ENCODE data around the gene ZNF503.
A peak's percentile ranks its signal among the peaks of the same experiment; 100 is the strongest.

Gene ZNF503, protein sequence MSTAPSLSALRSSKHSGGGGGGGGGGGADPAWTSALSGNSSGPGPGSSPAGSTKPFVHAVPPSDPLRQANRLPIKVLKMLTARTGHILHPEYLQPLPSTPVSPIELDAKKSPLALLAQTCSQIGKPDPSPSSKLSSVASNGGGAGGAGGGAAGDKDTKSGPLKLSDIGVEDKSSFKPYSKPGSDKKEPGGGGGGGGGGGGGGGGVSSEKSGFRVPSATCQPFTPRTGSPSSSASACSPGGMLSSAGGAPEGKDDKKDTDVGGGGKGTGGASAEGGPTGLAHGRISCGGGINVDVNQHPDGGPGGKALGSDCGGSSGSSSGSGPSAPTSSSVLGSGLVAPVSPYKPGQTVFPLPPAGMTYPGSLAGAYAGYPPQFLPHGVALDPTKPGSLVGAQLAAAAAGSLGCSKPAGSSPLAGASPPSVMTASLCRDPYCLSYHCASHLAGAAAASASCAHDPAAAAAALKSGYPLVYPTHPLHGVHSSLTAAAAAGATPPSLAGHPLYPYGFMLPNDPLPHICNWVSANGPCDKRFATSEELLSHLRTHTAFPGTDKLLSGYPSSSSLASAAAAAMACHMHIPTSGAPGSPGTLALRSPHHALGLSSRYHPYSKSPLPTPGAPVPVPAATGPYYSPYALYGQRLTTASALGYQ

DNA sequence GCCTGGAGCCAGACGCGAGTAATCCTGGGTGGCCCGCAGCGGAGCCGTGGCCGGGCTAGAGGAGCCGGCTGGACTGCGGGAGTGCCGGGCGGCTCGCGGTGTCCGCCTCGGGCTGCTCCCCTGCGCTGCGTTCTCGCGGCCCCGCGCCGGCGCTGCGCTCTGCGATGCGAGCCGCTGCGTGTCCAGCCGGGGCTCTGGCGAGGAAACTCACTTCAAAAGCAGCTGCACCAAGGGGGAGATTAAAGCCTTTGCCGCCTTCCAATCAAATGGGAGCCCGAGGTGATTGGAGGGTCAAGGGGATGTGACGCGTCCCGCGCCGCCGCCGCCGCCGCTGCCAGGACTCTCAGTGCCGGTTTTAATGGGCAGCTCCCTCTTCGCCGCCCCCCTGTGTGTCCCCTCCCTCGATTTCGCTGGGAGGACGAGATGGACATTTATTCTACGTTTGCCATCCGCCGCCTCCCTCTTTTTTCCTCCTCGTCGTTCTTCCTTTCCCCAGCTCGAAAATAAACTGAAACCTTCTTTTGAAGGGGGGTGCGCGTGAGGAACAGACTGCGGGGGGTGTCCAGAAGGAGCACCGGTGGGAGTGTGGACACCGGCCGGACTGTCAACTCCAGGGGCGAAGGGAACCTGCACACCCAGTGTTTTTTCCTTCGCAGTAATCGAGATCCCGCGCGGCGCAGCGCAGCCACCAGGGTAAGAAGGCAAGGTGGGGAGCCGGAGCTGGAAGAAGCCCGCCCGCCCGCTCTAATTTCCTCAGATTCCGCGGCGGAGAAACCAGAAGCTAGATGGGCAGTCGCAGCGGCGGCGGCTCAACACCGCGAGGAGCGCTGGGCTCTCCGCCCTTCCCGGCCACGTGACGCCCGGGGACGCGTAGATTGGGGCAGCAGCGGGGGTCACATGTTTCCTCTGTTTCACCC lies at the start of gene ZNF503:
Gene ZNF503, minus strand, starts transcription at position 196 of the 917 bp plus-strand sequence. CDS start 345 bp downstream, outside the sequence.
- DNase-seq, result peak; percentile 88 to 97

DNA sequence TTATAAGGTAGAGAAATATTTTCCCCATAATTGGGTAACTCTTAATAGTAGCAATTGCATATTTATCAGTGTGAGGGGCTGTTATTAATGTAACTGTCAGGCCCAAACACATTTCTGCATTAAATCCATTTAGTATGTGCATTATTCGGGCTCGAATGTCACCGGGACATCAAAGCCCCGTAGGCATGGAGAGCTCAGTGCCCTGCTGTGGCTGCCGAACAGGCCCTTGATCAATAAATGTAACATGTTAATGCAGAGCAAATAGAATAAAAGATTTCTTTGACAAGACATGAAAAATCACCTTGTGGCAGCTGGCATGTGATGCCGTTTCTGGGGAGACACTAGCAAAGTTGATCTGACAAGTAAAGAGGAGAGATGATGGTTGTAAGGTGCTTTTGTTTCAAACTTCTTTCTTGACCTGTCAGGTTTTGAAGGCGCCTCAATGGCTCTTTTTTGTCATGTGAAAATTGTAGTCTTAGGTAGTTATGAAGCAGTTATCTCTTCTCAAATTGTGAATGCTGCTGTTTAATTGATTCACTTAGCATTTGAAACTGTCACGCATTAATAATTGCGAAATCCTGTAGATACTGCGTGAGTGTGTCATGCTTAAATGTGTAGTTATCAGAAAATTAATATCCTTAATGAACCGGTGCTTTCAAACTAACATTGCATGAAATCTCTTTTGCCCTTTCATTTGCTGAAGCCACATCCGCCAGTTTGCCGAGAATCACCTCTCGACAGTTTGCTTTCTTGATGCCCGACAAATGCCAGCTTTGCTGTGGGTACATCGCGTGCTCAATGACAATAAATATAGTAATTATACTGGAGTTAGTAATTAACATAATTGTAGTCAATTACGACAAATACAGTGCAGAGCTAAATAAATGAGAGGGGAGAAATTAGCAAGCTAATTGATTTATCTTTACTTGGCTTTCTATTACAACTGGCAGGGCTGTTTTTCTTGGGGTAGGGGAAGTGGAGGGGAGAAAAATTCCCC lies 49.4 kb upstream of the ZNF503 start:
- no peak for DNase-seq

DNA sequence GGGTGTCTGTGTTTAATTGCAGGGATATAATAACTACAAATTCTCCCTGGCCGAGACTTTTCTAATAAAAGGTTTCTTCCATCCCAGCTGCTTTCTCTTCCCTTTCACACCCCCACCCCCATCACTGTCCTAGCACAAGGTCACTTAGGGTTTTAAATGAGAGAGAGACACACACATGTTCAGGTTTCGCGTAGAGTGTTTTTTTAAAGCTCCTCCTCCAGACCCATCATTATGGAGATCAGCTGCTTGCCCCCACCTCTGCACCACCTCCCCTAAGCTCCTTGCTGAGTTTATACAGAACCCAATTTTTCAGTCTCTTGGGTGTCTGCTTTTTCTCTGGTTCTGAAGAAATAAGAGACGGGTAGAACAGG lies 48.5 kb upstream of the ZNF503 start:
- DNase-seq, result no peak

DNA sequence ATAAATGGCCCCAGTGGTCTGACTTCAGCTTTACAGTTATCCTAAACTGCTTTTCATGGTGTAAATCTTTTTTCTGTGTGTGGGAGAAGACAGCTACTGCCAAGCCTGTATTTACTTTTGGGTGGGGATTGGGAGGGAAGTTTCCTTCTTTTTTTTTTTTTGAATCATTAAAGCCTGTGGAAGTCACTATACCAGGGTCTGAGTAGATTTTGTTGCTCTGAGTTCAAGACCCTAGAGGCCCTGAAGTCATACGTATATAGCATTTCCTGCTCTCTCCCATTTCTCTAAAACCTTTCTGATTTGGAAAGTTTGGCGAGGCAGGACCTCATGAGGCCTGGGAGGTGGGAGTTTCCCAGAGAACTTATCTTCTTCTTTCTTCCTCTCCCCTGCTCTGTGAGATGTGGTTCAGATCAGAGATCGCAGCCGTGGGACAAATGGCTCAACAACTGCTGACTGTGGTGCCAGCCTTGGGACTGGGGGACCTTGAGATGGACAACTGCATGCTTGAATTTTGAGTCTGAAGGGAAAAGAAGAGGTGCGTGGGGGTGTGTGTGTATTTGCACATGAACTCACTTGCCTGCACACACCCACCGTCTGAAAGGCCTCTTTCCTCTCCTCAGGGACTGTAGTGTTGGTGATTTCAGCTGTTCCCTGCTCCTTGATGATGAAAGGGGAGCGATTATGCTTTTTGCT lies 48.0 kb upstream of the ZNF503 start:
- no peak for DNase-seq

DNA sequence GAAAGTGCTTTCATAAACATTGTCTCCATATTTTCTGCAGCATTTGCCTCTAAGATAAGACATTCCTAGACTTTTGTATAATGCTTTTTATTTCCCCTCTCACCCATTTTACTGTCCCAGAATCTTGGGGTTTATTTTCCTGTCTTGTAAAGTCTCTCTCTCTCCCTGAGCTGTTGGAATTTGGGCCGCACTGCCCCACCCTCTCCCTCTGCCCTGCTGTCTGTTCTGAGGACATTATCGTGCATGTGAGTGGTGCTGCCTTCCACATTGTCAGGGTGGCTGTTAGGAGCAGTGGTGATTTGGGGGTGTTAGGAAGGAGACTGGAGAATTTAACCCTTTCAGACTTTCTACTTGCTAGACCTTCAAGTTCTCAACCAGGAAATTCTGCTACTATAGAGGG lies 46.6 kb upstream of the ZNF503 start:
- DNase-seq, result no peak

DNA sequence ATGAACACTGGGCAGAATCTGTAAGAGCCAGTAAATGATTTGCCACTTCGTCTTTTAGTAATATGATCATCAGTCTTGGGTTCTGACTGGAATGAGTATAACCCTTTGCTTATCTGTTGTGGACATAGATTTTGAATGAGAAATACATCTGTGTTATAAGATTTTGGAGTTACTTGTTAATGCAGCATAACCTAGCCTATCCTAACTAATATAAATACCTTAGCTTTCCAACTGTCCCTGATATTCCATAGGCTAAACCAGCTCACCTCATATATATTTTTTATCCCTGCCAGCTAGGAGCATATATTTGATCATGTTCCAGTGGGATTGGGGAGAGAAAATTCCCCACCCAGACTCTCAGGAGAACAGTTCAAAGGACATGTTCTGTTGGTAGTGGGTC lies 44.9 kb upstream of the ZNF503 start:
- no peak for DNase-seq

DNA sequence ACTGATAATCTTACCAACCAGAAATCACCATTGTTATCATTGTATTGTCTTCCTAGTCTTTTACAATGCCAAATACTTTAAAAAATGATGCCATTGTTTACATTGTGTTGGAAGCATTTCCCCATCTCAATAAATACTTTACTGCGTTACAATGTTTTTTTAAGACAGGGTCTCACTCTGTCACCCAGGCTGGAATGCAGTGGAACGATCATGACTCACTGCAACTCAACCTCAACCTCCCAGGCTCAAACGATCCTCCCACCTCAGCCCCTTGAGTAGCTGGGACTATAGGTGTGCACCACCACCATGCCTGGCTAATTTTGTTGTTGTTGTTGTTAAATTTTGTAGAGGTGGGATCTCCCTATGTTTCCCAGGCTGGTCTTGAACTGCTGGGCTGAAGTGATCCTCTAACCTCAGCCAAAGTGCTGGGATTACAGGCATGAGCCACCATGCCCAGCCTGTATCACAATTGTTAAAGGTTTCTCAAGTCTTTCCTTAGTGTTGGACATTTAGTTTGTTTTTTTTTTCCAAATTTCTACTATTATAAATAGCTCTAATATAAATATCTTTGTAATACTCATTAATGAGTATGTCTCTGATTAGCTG lies 43.3 kb upstream of the ZNF503 start:
- no peak for DNase-seq

DNA sequence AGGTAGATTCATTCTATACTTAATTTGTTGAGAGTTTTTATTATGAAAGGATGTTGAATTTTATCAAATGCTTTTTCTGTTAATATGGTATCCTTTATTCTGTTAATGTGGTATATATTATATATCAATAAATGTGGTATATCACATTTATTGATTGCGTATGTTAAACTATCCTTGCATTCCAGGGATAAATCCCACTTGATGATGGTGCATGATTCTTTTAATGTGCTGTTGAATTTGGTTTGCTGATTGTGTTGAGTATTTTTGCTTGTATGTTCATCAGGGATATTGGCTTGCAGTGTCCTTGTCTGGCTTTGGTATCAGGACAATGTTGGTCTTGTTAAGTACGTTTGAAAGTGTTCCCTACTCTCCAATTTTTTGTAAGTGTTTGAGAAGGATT lies 41.8 kb upstream of the ZNF503 start:
- no peak for DNase-seq

DNA sequence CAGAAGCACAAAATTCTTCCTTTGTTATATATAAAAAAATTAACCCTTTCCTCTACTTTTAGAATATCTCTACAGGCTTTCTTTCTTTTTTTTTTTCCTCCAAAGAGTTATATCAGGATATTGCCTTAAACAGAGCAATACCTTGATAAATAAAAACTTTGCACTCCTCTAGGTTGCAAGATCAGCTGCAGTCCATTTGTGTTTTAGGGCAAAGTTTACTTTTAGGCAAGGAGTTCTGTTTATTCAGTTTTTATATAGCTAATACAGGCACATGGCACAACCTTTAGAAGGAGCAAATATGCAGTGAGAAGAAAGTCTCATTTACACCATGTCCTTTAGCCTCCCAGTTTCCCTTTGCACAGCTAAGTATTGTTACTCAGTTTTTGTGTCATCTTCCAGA lies 40.1 kb upstream of the ZNF503 start:
- no peak for DNase-seq

DNA sequence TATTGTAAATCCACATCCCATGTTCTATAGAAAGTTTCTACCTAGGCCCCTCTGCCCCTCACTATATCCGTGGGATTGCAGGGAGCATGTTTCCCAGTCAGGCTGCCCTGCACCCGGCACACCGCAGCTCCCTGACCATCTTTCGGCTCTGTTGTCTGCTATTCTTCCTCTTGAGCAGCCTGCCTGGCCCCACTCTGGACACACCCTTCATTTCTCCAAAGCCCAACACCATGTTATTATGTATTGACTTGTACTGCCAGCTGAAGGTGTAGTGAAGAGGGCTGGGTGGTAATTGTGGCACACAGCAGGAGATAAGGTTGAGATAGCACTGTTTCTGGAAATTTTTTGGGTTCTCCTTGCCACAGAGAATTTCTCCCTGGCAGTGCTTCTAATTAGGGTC lies 39.6 kb upstream of the ZNF503 start:
- no peak for DNase-seq

DNA sequence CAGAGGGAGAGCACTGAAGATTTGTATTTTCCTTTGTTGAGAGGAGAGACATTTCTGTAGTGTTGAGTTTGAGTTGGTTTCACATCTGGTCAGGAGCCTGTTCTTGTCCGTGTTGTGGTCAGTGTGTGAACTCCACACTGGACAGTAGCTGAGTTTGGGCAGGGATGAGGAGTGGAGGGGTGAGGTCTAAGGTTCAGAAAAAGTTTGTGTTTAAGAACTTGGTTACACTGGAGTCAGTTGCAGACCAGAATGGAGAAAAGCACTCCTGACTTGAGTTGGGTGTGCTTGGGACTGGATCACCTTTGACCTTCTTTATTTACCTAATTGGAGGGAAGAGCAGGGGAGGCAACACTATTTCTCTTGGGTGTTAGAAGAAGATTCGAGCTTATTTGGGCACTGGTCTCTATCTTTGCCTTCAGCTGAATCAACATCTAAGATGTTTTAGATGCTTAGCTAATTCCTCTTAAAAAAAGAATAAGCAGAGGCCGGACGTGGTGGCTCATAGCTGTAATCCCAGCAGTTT lies 38.8 kb upstream of the ZNF503 start:
- no peak for DNase-seq

DNA sequence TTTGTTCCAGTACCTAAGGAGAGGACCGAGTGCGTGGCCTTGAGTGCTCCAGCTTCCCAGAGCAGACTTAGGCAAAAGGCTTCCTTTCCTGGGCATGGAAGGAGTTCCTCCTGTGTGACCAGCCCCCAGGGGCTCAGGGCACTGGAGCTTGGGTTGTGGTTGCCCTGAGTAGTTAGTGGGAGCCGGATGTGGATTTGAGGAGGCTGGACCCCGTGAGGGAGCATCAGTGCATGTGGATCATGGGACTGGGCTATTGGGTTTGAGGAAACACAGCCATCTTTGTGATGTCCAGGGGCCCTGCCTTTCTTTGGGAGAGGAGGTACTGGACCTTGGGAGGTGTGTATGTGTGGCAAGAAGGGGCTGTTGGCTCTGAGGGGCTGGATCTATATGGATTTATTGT lies 38.2 kb upstream of the ZNF503 start:
- DNase-seq, result no peak

DNA sequence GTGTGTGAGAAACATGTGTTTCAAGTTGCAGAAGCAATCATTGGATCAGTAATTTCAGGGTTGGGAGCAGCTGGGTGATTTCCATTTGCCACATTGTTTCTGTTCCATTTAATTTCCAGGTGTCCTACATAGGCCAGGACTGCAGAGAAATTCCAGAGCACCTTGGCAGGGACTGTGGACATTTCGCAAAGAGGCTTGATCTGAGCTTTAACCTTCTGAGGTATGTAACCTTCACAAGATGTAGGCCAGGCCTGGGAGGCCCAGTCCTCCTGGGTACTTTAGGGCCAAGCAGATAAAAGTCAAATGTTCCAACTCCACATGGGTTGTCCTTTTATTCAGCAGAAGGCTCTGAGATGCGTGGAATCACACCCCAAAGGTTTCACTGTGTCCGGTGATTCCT lies 36.7 kb upstream of the ZNF503 start:
- DNase-seq, result no peak

DNA sequence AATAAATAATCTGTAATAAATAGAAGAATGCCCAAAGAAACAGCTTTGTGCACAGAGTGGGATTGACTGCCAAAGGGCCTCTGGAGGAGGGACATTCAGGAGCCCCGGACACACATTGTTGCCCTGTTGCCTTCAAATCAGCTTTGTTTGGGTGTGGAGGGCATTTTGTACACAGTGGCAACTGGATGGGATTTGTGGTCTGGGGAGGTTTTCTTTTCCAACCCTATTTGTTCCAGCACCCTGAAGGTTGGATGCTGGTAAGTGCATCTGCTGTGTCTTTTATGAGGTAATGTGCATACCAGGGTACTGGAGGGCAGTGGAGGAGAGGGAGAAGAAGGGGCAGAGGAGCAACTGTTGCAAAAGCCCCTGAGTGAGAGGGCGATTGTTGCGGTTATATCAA lies 36.1 kb upstream of the ZNF503 start:
- no peak for DNase-seq

DNA sequence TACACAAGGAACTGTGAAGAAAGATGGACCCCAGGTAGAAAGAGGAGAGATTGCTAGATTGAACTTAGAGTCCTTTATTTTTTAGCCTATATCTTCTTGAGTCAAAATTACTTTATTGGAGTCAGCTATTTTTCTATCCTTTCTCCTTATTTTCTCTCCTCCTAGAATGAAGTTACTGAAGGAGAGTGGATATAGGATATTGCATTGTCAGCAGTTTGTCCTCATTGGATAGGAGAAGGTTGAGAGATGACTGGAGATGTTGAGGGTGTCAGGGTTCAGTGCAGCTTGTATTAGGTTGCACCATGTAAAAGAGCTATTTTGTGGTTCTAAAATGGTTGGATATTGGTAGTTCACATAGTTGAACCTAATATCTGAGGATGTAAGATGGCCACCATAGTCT lies 35.3 kb upstream of the ZNF503 start:
- no peak for DNase-seq

DNA sequence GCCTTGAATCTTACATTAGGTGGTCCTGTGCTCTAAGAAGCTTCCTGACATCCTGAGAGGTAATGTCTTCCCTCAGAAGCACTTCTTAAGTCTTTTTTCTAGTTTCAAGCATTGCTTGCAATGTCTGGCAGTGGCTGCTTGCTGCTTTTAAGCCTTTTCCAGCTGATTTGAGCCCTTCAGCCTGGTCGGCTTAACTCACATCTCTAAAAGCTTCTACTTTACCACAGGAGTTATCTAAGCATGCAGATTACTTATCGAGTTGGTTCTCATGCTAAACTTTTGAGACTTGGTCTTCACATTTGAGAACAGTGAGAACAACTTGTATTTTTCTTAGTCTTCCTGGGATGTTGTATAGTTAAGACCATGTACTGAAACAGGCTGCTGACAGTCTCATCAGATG lies 33.7 kb upstream of the ZNF503 start:
- no peak for DNase-seq

DNA sequence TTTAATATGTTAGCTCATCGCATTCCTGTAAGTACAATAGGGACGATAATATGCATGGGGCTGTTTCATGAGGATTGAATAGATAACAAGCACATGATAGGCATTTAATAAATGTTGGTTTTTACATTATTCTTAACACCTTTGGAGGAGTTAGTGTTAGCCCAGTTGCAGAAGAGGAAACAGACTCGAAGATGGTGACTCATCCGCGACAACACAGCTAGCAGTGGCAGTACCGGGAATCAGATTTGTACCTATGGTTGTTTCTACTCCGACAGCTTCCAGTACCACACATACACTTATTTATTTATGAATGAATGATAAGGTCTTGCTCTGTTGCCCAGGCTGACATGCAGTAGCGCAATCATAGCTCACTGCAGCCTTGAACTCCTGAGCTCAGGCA lies 32.7 kb upstream of the ZNF503 start:
- no peak for DNase-seq

DNA sequence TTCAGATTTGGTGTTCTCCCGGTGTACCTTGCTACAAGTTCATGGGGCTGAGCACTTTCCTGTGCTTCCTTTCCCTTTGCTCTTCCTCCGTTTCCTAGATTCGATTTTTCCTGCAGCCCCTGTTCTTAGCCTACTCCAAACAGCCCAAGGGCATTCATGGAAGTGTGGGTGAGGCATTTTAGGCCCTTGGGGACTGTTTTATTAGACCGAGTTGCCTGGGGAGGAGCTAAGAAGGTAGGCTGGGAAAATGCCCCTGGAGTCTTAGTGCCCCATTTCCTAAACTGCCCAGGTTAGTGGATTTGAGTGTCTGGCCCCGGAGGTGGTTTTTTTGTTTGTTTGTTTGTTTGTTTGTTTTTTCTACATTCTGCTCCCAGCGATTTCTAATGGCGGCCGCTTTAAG lies 31.7 kb upstream of the ZNF503 start:
- no peak for DNase-seq

DNA sequence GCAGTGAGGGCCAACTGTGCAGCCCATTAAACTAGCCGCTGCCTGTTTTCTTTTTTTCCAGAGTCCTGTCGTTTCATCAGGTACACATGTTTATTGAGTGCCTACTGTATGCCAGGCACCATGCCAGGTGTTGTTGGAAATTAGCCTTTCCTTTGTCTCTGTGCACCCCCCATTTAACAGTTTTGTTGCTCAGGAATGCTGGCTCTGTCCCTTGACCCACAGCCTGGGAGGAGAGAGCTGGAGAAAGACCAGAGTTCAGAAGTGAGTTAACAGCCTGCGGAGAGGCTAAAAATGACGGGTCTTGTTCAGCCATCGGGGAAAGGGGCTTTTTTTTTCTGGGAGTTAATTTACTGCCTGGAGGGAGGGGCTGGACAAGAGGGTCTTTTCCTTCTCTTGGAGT lies 31.2 kb upstream of the ZNF503 start:
- no peak for DNase-seq

DNA sequence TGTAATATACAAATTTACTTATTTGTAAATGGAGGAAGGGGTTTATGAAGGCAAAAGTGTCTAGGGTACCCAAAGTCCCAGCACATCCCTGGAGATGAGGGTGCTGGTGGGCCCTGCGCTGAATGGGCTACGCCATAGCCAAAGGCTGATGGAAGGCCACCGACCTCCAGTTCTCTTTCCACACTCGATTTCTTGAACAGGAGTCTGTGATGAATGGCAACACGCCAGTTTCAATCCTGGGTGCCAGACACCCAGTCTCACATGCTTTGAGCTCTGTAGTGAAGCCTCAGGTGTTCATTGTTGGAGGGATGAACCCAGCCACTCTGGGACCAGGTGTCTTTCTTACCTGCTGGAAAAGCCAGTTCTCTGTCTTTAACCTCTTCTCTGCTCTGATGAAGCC lies 30.6 kb upstream of the ZNF503 start:
- no peak for DNase-seq
